Activated T-helper 17 cell treated with anti-CD3 and anti-CD28 coated beads, Interleukin-2, amount 50 U/mL, for 72 hours (primary cell): ENCODE results near the gene LRRC42. TPM values are rescaled to one million over a fixed set of nuclear protein-coding genes. Genes with fewer than 3 reads are reported as not detected.
"Not testable (repeated sequence)": the region's sequence is repeated elsewhere in the genome, so short reads cannot be mapped to it uniquely, and the experiment has no call there.

Experiments
- ATAC-seq: fragments of 150-1000 bp; cut with Tn5 transposase; replicated peaks from 2 replicates; pipeline ENCODE4 v1.10.0; 2021; ENCODE audit warnings: mild to moderate bottlenecking, moderate library complexity
- H3K27ac Mint-ChIP-seq: one replicate; pipeline ENCODE4 v1.8.0; 2022; ENCODE audit warnings: mixed read lengths
- H3K27me3 Mint-ChIP-seq: one replicate; pipeline ENCODE4 v1.8.0; 2022; ENCODE audit warnings: mixed read lengths
- H3K36me3 Mint-ChIP-seq: one replicate; pipeline ENCODE4 v1.8.0; 2022; ENCODE audit warnings: low read depth, mild to moderate bottlenecking, mixed read lengths
- H3K4me1 Mint-ChIP-seq: one replicate; pipeline ENCODE4 v1.8.0; 2022; ENCODE audit warnings: mixed read lengths
- H3K4me3 Mint-ChIP-seq: one replicate; pipeline ENCODE4 v1.8.0; 2022; ENCODE audit warnings: mild to moderate bottlenecking, mixed read lengths
- H3K9me3 Mint-ChIP-seq: one replicate; pipeline ENCODE4 v1.8.0; 2022; ENCODE audit warnings: mixed read lengths
- total RNA-seq, 2 donors: library from RNA; stranded (reverse); gene quantifications; one replicate each; pipeline ENCODE4 v1.2.3, GENCODE V29; 2022

LRRC42 gene
- total RNA-seq, 2 donors from 2014 or later, result 25.2 to 28.5 TPM

GRCh38 chr1:53999920-54000319 is 53.8 kb downstream of the LRRC42 start:
- Mint-ChIP-seq H3K36me3 (no peaks in the 10 kb centered on the region), H3K4me1 (no peaks in the 10 kb centered on the region), H3K27ac (no peak overlapping the region), H3K9me3 (no peaks in the 10 kb centered on the region), H3K4me3 (no peak overlapping the region), H3K27me3 (peaks cover 4% of the 10 kb centered on the region)
- ATAC-seq, result no peak

- no peaks in the 10 kb centered on the region for H3K4me1 Mint-ChIP-seq
Observed at GRCh38 chr1:54001591-54001990, 55.4 kb downstream of the LRRC42 start.

GRCh38 chr1:54002544-54003248 is 56.5 kb downstream of the LRRC42 start:
- ATAC-seq, result no peak
- no peaks in the 10 kb centered on the region for H3K4me1 Mint-ChIP-seq
- H3K27me3 Mint-ChIP-seq, result peaks cover 7% of the 10 kb centered on the region
- no peak overlapping the region for H3K27ac Mint-ChIP-seq
- no peaks in the 10 kb centered on the region for H3K36me3 Mint-ChIP-seq
- no peak overlapping the region for H3K4me3 Mint-ChIP-seq
- no peaks in the 10 kb centered on the region for H3K9me3 Mint-ChIP-seq

More at GRCh38 chr1:54001591-54001990, 55.4 kb downstream of the LRRC42 start:
- Mint-ChIP-seq H3K36me3 (no peaks in the 10 kb centered on the region), H3K27me3 (peaks cover 7% of the 10 kb centered on the region), H3K9me3 (no peaks in the 10 kb centered on the region), H3K27ac (no peak overlapping the region), H3K4me3 (no peak overlapping the region)
- ATAC-seq, result no peak

- Mint-ChIP-seq H3K36me3 (no peaks in the 10 kb centered on the region), H3K4me3 (no peak overlapping the region), H3K27ac (no peak overlapping the region), H3K9me3 (no peaks in the 10 kb centered on the region), H3K4me1 (no peaks in the 10 kb centered on the region), H3K27me3 (peaks cover 7% of the 10 kb centered on the region)
- no peak for ATAC-seq
Observed at GRCh38 chr1:54003249-54003646, 57.1 kb downstream of the LRRC42 start.

- not testable (repeated sequence) for H3K4me3 Mint-ChIP-seq, H3K27ac Mint-ChIP-seq, H3K36me3 Mint-ChIP-seq, ATAC-seq, H3K27me3 Mint-ChIP-seq, H3K4me1 Mint-ChIP-seq, H3K9me3 Mint-ChIP-seq
Observed at GRCh38 chr1:54003750-54004480, 57.8 kb downstream of the LRRC42 start.

GRCh38 chr1:54004481-54005049 is 58.4 kb downstream of the LRRC42 start:
- peaks cover 7% of the 10 kb centered on the region for H3K27me3 Mint-ChIP-seq
- H3K27ac Mint-ChIP-seq, result no peak overlapping the region

GRCh38 chr1:54006508-54006907 is 60.4 kb downstream of the LRRC42 start:
- no peak overlapping the region for H3K4me3 Mint-ChIP-seq
- H3K4me1 Mint-ChIP-seq, result no peaks in the 10 kb centered on the region
- ATAC-seq, result no peak
- H3K9me3 Mint-ChIP-seq, result no peaks in the 10 kb centered on the region
- no peaks in the 10 kb centered on the region for H3K36me3 Mint-ChIP-seq
- peaks cover 7% of the 10 kb centered on the region for H3K27me3 Mint-ChIP-seq
- no peak overlapping the region for H3K27ac Mint-ChIP-seq

More at GRCh38 chr1:54004481-54005049, 58.4 kb downstream of the LRRC42 start:
- H3K9me3 Mint-ChIP-seq, result no peaks in the 10 kb centered on the region
- no peak overlapping the region for H3K4me3 Mint-ChIP-seq
- no peak for ATAC-seq
- no peaks in the 10 kb centered on the region for H3K36me3 Mint-ChIP-seq
- H3K4me1 Mint-ChIP-seq, result no peaks in the 10 kb centered on the region

- Mint-ChIP-seq H3K27me3 (peaks cover 5% of the 10 kb centered on the region), H3K4me1 (no peaks in the 10 kb centered on the region), H3K27ac (no peak overlapping the region), H3K9me3 (no peaks in the 10 kb centered on the region), H3K36me3 (no peaks in the 10 kb centered on the region), H3K4me3 (no peak overlapping the region)
- no peak for ATAC-seq
Observed at GRCh38 chr1:54007613-54008012, 61.5 kb downstream of the LRRC42 start.

- Mint-ChIP-seq H3K9me3 (no peaks in the 10 kb centered on the region), H3K27me3 (peaks cover 9% of the 10 kb centered on the region), H3K4me1 (no peaks in the 10 kb centered on the region), H3K27ac (no peak overlapping the region), H3K4me3 (no peak overlapping the region), H3K36me3 (no peaks in the 10 kb centered on the region)
- ATAC-seq, result no peak
Observed at GRCh38 chr1:54008876-54009275, 62.7 kb downstream of the LRRC42 start.

- Mint-ChIP-seq H3K9me3 (no peaks in the 10 kb centered on the region), H3K27me3 (peaks cover 9% of the 10 kb centered on the region), H3K4me1 (no peaks in the 10 kb centered on the region), H3K36me3 (no peaks in the 10 kb centered on the region), H3K27ac (no peak overlapping the region), H3K4me3 (no peak overlapping the region)
- ATAC-seq, result no peak
Observed at GRCh38 chr1:54009406-54009805, 63.3 kb downstream of the LRRC42 start.

- H3K9me3 Mint-ChIP-seq, result no peaks in the 10 kb centered on the region
- peaks cover 7% of the 10 kb centered on the region for H3K27me3 Mint-ChIP-seq
- H3K4me1 Mint-ChIP-seq, result no peaks in the 10 kb centered on the region
- H3K36me3 Mint-ChIP-seq, result no peaks in the 10 kb centered on the region
- H3K4me3 Mint-ChIP-seq, result no peak overlapping the region
- H3K27ac Mint-ChIP-seq, result no peak overlapping the region
- no peak for ATAC-seq
Observed at GRCh38 chr1:54010415-54011117, 64.4 kb downstream of the LRRC42 start.

GRCh38 chr1:54011316-54012007 is 65.3 kb downstream of the LRRC42 start:
- Mint-ChIP-seq H3K27me3 (peaks cover 5% of the 10 kb centered on the region), H3K36me3 (no peaks in the 10 kb centered on the region), H3K9me3 (no peaks in the 10 kb centered on the region), H3K4me3 (no peak overlapping the region), H3K4me1 (no peaks in the 10 kb centered on the region), H3K27ac (no peak overlapping the region)
- no peak for ATAC-seq

GRCh38 chr1:54012008-54012325 is 65.8 kb downstream of the LRRC42 start:
- H3K4me3 Mint-ChIP-seq, result no peak overlapping the region
- ATAC-seq, result no peak
- no peaks in the 10 kb centered on the region for H3K4me1 Mint-ChIP-seq
- peaks cover 5% of the 10 kb centered on the region for H3K27me3 Mint-ChIP-seq
- H3K9me3 Mint-ChIP-seq, result no peaks in the 10 kb centered on the region
- H3K27ac Mint-ChIP-seq, result no peak overlapping the region
- no peaks in the 10 kb centered on the region for H3K36me3 Mint-ChIP-seq

- Mint-ChIP-seq H3K27ac (no peak overlapping the region), H3K9me3 (no peaks in the 10 kb centered on the region), H3K4me3 (no peak overlapping the region), H3K36me3 (no peaks in the 10 kb centered on the region), H3K27me3 (peaks cover 5% of the 10 kb centered on the region), H3K4me1 (no peaks in the 10 kb centered on the region)
- no peak for ATAC-seq
Observed at GRCh38 chr1:54012863-54013262, 66.7 kb downstream of the LRRC42 start.
